SJSA1 (cell line): ENCODE measurements around the gene PLGLB2. TPM values are rescaled to one million over a fixed set of nuclear protein-coding genes. Genes with fewer than 3 reads are reported as not detected.
"Not testable (repeated sequence)": the region's sequence is repeated elsewhere in the genome, so short reads cannot be mapped to it uniquely, and the experiment has no call there.

ENCODE experiments used
- DNase-seq, 2 experiments: peaks; one replicate each; pipeline ENCODE4 v3.0.0-alpha.2; 2015 to 2020; ENCODE audit warnings: low spot score in 2 of 2, low read depth in 1 of 2
- H3K27ac ChIP-seq: fragments of 250-450 bp; sonication (Bioruptor Pico); 2 replicates; pipeline ENCODE4 v1.5.1; 2020; ENCODE audit warnings: mild to moderate bottlenecking, moderate library complexity
- H3K27me3 ChIP-seq: fragments of 250-450 bp; sonication (Bioruptor Pico); replicated peaks from 2 replicates; pipeline ENCODE4 v1.5.1; 2020; ENCODE audit warnings: mild to moderate bottlenecking, moderate library complexity
- H3K36me3 ChIP-seq: fragments of 250-450 bp; sonication (Bioruptor Pico); 2 replicates; pipeline ENCODE4 v1.5.1; 2020; ENCODE audit warnings: mild to moderate bottlenecking
- H3K4me1 ChIP-seq: fragments of 250-450 bp; sonication (Bioruptor Pico); replicated peaks from 2 replicates; pipeline ENCODE4 v1.6.1; 2021; ENCODE audit warnings: mild to moderate bottlenecking
- H3K4me3 ChIP-seq: fragments of 250-450 bp; sonication (Bioruptor Pico); 2 replicates; pipeline ENCODE4 v1.5.1; 2020; ENCODE audit warnings: mild to moderate bottlenecking
- H3K9me3 ChIP-seq: fragments of 250-450 bp; sonication (Bioruptor Pico); replicated peaks from 2 replicates; pipeline ENCODE4 v1.5.1; 2020; ENCODE audit warnings: mild to moderate bottlenecking
- total RNA-seq: library from RNA; depleted of rRNA; stranded (reverse); fragments of >200 nt; shearing (Covaris generic); gene quantifications from 2 replicates; pipeline ENCODE4 v1.2.3, GENCODE V29; 2014; rRNA removed

Gene PLGLB2
- 2.1 TPM in 1 of 2 replicates, not detected in the other for total RNA-seq

GRCh38 chr2:87747791-87748190 lies at the start of gene PLGLB2:
TSS of gene PLGLB2 (plus strand) at chr2:87748087. CDS start at chr2:87748154, 67 bp downstream.
- H3K27ac ChIP-seq, H3K36me3 ChIP-seq, H3K9me3 ChIP-seq, H3K4me3 ChIP-seq, H3K27me3 ChIP-seq, DNase-seq, H3K4me1 ChIP-seq: not testable (repeated sequence)

GRCh38 chr2:87704572-87705323 lies 43.1 kb upstream of the PLGLB2 start:
- not testable (repeated sequence) for H3K9me3 ChIP-seq, H3K27me3 ChIP-seq, H3K36me3 ChIP-seq, H3K4me1 ChIP-seq, DNase-seq, H3K27ac ChIP-seq, H3K4me3 ChIP-seq

- H3K4me3 ChIP-seq, H3K4me1 ChIP-seq, H3K9me3 ChIP-seq, DNase-seq, H3K27me3 ChIP-seq, H3K36me3 ChIP-seq, H3K27ac ChIP-seq: not testable (repeated sequence)
These were observed 39.5 kb upstream of the PLGLB2 start for GRCh38 chr2:87708368-87708767.

- H3K27me3 ChIP-seq, H3K4me1 ChIP-seq, DNase-seq, H3K36me3 ChIP-seq, H3K9me3 ChIP-seq, H3K27ac ChIP-seq, H3K4me3 ChIP-seq: not testable (repeated sequence)
These were observed 19.8 kb upstream of the PLGLB2 start for GRCh38 chr2:87727940-87728599.

GRCh38 chr2:87740928-87741327 lies 7.0 kb upstream of the PLGLB2 start:
- not testable (repeated sequence) for H3K4me1 ChIP-seq, H3K36me3 ChIP-seq, DNase-seq, H3K9me3 ChIP-seq, H3K27ac ChIP-seq, H3K4me3 ChIP-seq, H3K27me3 ChIP-seq

- not testable (repeated sequence) for DNase-seq, H3K4me1 ChIP-seq, H3K9me3 ChIP-seq, H3K36me3 ChIP-seq, H3K27ac ChIP-seq, H3K4me3 ChIP-seq, H3K27me3 ChIP-seq
These were observed 5.3 kb upstream of the PLGLB2 start for GRCh38 chr2:87742393-87743108.

GRCh38 chr2:87743638-87744037 lies 4.2 kb upstream of the PLGLB2 start:
- DNase-seq, H3K4me1 ChIP-seq, H3K4me3 ChIP-seq, H3K36me3 ChIP-seq, H3K27me3 ChIP-seq, H3K9me3 ChIP-seq, H3K27ac ChIP-seq: not testable (repeated sequence)

- H3K4me3 ChIP-seq, H3K36me3 ChIP-seq, H3K9me3 ChIP-seq, H3K4me1 ChIP-seq, H3K27ac ChIP-seq, DNase-seq, H3K27me3 ChIP-seq: not testable (repeated sequence)
These were observed 2.4 kb upstream of the PLGLB2 start for GRCh38 chr2:87745353-87745951.

GRCh38 chr2:87748524-87748923 lies 637 bp downstream of the PLGLB2 start:
- not testable (repeated sequence) for H3K4me3 ChIP-seq, H3K36me3 ChIP-seq, H3K9me3 ChIP-seq, DNase-seq, H3K27me3 ChIP-seq, H3K4me1 ChIP-seq, H3K27ac ChIP-seq

- not testable (repeated sequence) for H3K4me1 ChIP-seq, H3K27me3 ChIP-seq, DNase-seq, H3K9me3 ChIP-seq, H3K4me3 ChIP-seq, H3K27ac ChIP-seq, H3K36me3 ChIP-seq
These were observed 2.7 kb downstream of the PLGLB2 start for GRCh38 chr2:87750560-87750959.

- not testable (repeated sequence) for DNase-seq, H3K36me3 ChIP-seq, H3K27ac ChIP-seq, H3K4me3 ChIP-seq, H3K4me1 ChIP-seq, H3K27me3 ChIP-seq, H3K9me3 ChIP-seq
These were observed 6.9 kb downstream of the PLGLB2 start for GRCh38 chr2:87754759-87755158.
